ENCODE data around the gene ABHD17A. TPM values are rescaled to one million over a fixed set of nuclear protein-coding genes. Genes with fewer than 3 reads are reported as not detected.

Gene ABHD17A
- total and polyA plus RNA-seq, 9 of the 15 experiments (the other 6 are each of a cell fraction or from before 2014, with no cell fraction given) = 0.04 to 135 (median 21.8) TPM; not detected in 1

DNA sequence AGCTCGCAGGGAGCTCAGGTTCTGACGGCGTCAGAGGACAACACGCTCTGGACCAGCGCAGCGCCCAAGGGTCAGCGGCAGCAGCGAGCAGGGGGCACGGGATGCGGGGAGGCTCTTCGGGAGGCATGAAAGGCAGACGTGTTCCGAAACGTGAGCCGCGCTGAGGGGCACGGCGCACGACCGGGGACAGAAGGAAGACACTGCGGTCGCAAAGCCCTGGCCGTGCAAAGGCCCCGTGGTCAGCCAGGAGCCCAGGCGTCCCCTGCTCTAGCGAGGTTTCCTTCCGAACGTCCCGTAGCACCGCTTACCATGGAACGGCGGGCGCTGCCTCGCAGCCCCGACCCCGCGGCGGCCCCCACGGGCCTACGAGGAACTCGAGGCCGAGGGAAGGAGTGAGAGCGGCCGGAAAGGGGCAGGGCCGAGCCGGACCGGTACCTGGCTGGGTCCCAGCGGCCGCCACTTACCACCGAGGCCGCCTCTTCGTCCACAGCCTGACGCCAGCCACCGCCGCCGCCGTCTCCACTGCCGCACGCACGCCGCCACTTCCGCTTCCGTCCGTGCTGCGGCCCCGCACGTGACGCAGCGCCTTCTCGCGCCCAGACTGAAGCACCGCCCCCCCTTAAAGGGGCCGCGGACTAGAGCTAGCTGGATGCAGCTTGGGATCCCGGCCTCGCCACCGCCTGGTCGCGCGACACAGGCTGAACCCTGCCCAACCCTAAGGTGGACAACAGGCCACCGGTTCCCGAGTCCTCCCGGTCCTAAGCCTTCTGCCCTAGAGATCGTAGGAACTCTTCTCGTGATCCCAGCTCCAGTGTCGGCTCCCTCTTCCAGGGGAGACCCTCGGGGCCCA, 9.4 kb downstream of the ABHD17A start (continued):
- TF ChIP-seq SMAD2 (IDR thresholded peaks at IDR 0.05; ENCODE audit: low read depth, low read length) (no peak), MYBL2 (IDR thresholded peaks at IDR 0.05; ENCODE audit: low read depth) (no peak), MYBL2 (CRISPR knock-in tag; IDR thresholded peaks at IDR 0.05; ENCODE audit: borderline replicate concordance) (no peak), NUFIP1 (IDR thresholded peaks at IDR 0.05; ENCODE audit: partially characterized antibody) (no peak), RFX7 (CRISPR knock-in tag; IDR thresholded peaks at IDR 0.05) (no peak), ZNF347 (CRISPR knock-in tag; IDR thresholded peaks at IDR 0.05; ENCODE audit: low read depth) (no peak), MTA2 (IDR thresholded peaks at IDR 0.05; ENCODE audit: low read depth) (no peak), KDM2B (CRISPR knock-in tag; IDR thresholded peaks at IDR 0.05) (peak; percentile 77; the same call in 1 of the 2 replicates), ZBTB26 (CRISPR knock-in tag; IDR thresholded peaks at IDR 0.05) (no peak), ZC3H11A (IDR thresholded peaks at IDR 0.05; ENCODE audit: low read depth, low read length) (no peak), ZNF436 (CRISPR knock-in tag; IDR thresholded peaks at IDR 0.05) (no peak), MGA (IDR thresholded peaks at IDR 0.05) (peak; percentile 92)
- TF ChIP-seq, protein P1, sequence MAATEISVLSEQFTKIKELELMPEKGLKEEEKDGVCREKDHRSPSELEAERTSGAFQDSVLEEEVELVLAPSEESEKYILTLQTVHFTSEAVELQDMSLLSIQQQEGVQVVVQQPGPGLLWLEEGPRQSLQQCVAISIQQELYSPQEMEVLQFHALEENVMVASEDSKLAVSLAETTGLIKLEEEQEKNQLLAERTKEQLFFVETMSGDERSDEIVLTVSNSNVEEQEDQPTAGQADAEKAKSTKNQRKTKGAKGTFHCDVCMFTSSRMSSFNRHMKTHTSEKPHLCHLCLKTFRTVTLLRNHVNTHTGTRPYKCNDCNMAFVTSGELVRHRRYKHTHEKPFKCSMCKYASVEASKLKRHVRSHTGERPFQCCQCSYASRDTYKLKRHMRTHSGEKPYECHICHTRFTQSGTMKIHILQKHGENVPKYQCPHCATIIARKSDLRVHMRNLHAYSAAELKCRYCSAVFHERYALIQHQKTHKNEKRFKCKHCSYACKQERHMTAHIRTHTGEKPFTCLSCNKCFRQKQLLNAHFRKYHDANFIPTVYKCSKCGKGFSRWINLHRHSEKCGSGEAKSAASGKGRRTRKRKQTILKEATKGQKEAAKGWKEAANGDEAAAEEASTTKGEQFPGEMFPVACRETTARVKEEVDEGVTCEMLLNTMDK (IDR thresholded peaks at IDR 0.05; ENCODE audit: borderline replicate concordance, insufficient read depth, low read depth, low read length, poor library complexity, severe bottlenecking) = no peak

Data from K562 (cell line).